HG02678 (cell line): ENCODE results near the gene MGME1.

Experiments used
- ATAC-seq: cut with Tn5 transposase; IDR thresholded peaks from one replicate; pipeline ENCODE4 v1.9.1; 2021; ENCODE audit warnings: mild to moderate bottlenecking, moderate library complexity; ENCODE audit not compliant: unreplicated experiment

Gene MGME1

DNA sequence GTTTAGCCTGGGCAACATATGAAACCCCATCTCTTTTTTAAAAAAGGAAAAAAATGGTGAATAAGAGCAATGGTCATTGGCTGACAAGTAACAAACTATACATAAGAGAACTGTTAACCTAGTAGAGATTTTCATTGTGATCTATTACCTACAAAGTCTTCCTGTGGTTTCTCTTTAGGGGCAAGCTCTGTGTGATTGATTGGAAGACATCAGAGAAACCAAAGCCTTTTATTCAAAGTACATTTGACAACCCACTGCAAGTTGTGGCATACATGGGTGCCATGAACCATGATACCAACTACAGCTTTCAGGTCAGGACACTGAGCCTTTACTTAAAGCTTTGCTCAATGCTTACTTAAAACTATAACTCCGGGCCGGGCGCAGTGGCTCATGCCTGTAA is 19.2 kb downstream of the MGME1 start:
- ATAC-seq, result no peak

DNA sequence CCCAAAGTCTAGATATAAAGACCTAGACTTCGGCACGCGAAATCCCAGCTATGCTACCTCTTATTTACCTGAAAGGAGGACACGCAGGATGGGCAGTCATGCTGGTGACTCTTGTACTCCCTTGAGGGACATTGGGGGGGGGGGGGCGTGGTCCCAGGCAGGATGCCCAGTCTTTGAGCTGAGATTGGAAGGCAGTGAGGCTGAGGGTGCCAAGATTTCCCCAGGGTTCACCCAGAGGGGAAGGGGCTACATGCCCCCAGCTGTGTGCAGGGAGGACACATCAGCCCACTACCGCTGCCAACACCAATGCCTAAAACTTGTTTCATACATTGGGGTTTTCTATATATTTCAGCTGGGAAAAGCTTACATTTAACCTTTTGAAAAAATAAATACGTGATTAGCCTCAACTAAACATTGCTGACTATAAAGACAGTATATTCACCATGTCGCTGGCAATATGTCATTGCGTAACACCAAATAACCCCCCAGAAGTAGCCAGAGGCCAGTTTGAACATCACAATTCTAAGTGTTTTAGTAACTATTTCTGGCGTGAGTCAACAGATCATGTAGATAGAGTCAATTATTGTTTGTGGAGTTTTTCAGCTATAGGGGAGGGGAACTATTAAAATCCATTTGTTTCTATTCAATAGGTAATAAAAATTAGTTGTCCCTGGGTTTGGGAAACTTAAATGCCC is 21.6 kb downstream of the MGME1 start:
- no peak for ATAC-seq

DNA sequence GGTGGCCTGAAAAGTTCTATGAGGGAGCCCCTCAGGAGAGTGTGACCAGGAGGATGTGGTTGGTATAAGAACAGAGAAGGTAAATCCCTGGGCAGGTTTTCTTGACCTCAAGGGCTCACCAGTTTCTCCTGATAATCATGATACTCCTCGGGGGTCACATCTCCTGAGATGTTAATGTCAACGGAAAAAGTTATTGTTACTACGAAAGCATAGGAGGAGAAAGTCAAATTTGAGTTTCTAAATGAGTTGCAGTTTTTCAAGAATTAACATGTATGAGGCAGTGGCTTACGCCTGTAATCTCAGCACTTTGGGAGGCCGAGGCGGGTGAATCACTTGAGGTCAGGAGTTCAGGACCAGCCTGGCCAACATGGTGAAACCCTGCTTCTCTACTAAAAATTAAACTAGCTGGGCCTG is 23.4 kb downstream of the MGME1 start:
- ATAC-seq, result peak; percentile 62

DNA sequence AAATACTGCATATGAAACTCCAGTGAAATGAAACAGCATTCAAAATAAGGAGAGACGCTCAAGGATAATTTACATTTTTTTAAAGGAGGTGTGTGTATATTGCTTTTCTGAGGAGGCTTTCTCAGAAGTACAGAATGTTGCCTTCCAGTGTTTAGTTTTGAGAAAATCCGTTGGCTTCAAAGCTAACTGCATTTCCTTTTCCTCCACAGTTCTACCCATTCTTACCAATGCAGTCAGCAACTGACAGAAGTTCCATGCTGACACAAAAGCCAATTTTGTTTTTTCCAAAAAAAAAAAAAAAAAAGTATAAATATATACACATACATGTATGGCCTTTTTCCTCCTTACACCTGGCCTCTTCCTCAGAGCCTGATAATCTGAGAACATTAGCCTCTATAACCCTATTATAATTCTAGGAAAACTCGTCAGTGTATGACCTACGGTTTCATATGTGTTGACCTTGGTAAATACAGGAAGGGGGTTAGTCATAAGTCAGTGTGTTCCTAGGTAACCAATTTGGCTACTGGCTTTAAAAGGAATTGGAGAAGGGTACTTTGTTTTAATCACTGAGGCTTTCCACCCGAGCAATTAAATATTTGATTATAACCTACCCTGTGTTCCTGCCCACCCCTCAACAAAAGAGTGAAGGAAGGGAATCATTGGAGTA is 24.2 kb downstream of the MGME1 start:
- ATAC-seq, result no peak

DNA sequence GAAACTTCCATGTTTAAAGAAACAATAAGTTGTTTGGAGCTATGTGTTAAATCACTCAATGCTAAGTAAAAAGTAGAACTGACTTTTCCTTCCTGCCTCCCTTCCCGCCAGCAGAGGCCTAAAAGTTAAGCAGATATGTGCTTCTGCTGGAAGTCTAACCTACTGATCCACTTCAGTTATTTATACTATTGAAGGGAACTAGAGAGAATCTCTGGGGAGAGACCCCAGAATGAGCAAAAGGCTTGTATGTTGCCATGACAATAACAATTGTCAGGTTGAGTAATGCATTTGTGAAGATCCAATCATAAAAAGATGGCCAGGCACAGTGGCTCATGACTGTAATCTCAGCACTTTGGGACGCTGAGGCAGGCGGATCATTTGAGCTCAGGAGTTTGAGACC is 24.7 kb downstream of the MGME1 start:
- ATAC-seq, result no peak

DNA sequence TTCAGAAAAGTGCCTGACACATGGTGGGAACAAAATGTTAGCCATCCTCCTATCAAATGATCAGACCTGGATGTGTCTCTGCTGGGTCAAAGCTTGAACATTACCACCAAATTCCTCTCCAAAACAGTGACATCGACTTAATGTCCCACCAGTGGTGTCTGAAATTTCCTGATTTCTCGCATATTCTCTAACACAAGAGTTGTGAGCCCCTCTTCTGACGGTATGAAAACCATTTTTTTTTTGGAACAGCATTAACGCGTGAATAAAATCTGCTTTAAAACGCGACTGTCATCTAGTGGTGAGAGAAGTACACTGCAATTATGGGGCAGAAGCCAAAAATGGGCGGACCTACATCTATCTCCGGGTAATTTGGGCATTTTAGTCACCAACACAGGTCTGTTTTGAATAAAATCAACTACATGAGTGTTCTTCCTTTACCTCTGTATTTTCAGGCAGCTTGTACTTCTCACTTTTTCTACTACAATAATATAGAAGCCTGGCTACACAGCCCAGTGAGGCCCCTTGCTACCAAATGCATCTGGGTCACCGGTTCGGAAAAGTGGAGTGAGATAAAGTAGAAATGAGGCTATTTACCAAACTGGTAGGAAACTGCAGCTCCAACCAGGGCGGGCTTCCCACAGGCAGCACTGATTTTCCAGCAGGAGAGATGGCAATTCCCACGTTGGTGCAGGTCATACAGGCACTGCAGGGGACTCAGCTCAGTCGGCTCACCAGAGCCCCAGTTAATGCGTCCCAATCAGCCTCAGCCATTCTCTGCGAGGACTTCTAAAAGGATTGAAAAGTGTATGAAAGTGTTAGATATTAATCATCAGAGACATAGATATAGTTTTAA is 27.4 kb downstream of the MGME1 start:
- no peak for ATAC-seq

DNA sequence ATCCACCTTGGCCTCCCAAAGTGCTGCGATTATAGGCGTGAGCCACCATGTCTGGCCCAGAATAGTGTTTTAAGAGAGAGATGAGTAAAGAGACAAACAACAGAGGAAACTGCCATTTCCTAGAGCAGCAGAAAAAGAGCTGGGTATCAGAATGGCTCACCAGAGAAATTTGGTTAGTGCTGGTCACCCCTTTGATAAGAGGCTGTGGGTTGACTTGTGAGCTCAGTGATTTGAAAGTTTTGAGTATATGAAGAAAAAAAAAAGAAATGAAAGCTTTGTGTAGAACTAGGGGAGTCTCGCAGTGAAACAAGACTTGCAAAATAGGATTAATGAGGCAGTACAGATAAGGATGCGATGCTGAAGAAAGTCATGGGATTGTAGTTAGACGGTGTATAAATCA is 29.6 kb downstream of the MGME1 start:
- no peak for ATAC-seq

DNA sequence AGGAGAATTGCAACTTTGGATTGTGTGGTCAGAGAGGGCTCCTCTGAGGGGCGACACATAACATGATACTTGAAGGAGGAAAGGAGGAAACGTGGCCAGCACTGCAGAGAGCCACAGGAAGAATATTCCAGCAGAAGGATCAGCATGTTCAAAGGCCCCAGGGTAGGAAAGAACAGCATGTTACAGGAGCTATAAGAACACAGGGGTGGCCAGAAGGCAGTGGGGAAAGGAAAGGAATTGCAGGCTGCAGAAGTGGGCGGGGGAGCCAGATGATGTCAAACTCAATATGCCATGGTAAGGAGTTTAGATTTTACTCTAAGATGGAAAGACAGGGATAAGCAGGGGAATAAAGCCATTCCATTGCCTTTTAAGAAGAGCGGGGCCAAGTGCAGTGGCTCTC is 30.7 kb downstream of the MGME1 start:
- no peak for ATAC-seq

DNA sequence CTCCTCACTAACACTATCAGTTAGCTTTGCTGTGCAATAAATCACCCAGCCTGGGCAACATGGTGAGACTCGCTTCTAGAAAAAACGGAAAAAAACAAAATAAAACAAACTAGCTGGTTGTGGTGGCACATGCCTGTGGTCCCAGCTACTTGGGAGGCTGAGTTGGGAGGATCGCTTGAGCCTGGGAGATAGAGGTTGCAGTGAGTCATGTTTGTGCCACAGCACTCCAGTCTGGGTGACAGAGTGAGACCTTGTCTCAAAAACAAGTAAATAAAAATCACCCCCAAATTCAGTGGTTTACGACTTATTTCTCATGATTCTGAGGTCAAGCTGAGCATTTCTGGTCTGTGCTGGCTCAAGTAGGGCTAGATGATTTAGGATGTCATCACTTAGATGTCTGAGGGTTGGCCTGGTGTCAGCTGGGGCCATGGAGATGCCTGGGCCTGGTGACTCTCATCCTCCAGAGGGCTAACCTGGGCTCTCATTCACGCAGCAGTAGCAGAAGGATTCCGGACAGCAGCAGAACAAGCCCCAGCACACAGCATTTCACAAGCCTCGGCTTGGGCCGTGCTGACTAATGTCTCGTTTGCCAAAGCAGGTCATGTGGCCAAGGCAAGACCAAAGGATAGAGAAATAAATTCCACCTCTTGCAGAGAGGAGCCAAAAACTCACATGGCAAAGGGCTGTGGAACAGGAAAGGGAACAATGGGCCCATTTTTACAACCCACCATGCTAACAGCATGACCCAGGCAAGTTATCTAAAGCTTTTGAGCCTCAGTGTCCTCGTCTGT is 32.5 kb downstream of the MGME1 start:
- no peak for ATAC-seq

DNA sequence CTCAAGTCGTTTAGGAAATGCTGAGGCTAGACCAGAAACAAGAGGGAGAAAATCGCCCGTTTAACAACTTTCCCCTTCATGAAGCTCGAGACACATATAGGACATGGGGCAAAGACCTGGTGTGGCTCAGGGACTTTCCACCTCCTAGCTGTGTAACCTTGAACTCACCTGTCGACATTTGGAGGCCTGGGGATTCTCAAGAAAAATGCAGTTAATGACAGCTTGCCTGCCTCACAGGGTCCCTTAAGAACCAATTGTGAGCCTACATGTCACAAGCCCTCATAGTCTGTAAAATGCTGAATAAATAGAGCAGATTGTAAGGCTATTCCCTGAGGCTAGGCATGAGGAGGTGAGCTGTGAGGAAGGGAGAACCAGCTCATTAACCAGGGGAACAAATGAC is 35.1 kb downstream of the MGME1 start:
- ATAC-seq, result peak; percentile 35

DNA sequence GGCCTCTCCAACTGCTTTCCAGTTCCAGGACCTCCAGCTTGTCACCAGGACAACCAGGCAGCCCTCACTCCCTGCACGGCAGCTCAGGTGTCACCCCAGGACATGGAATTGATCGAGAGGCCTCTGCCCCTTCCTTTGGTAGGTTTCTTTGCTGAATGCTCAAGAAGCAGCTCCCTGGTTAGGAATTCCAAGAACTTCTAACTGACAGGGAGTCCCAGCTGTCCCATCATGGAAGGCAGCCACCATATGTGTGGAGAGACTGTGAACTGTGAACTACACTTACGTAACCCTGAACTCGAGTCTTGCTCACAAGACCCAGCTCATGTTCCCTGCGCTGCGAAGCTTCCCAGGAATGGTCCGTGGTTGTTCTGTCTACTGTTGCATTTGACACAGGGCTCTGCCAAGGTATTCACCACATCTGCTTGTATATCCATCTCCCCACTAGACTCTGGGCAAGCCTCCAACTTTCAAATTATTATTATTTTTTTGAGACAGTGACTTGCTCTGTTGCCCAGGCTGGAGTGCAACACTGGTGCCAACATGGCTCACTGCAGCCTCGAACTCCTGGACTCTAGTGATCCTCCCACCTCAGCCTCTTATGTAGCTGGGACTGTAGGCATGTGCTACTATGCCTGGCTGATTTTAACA is 35.7 kb downstream of the MGME1 start:
- no peak for ATAC-seq

DNA sequence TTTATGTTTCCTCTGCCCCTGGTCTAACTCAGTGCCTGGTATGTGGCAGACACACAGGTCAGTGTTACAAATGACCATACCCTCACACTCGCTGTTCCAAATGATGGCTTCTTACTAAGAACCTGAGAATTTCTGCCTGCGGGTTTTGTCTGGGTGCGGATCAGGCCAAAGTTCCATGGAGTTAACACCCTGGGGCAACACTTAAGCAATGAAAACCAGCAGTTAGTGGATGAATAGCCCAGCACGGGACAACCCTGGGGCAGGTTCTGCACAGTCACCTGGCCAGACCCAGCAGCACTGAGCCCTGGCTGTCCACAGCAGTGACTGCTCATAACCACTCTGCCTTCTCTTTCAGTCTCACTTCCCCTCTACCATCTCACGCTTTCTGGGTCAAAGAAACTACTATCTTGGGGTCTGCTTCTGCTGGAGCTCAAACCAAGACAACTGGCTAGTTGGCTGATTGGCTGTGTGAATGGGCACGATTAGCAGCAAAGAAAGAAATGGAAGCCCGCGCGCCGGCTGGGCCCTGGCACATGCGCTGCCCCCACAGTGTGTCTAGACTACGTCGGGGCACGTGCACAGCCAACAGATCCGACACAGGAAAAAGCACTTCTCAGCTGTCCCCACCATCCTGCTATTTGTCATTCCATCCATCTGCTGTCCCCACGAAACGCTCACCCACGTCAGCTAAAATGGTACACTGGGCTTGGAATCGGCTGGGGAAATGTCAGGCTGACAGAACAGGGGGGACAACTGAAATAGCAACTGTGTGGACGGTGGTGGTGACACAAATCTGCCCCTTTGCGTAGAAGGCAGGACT is 36.6 kb downstream of the MGME1 start:
- ATAC-seq, result peak; percentile 96

DNA sequence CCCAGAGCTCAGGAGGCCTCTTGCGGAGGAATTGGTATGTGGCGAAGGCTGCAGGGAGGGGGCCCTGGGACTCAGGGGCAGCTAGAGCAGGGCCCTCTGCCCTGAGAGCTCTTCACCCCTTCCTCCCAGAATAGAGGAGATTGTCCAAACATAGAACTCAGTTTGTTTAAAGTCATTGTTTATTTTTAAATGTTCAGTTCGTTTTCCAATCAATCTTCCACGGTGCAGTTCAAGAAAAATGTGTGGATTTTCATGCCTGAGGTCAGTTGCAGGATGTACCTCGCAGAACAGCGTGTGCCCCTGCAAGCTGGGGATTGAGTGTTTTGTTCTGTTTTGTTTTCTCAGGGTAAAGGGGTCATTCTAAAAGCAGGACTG is 37.2 kb downstream of the MGME1 start:
- ATAC-seq, result no peak

DNA sequence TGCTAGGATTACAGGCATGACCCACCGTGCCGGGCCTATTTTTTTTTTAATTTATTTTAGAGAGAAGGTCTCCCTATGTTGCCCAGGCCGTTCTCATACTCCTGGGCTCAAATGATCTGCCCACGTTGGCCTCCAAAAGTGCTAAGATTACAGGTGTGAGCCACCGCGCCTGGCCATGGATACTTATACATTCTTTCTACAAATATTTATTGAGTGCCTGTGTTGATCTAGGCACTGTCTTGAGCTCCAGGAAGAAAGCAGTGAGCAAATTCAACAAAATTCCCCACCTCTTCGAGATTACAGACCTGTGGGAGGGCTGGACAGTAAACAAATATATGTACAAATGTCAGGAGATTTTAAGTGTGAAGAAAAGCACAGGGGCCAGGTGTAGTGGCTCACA is 37.9 kb downstream of the MGME1 start:
- ATAC-seq, result no peak

DNA sequence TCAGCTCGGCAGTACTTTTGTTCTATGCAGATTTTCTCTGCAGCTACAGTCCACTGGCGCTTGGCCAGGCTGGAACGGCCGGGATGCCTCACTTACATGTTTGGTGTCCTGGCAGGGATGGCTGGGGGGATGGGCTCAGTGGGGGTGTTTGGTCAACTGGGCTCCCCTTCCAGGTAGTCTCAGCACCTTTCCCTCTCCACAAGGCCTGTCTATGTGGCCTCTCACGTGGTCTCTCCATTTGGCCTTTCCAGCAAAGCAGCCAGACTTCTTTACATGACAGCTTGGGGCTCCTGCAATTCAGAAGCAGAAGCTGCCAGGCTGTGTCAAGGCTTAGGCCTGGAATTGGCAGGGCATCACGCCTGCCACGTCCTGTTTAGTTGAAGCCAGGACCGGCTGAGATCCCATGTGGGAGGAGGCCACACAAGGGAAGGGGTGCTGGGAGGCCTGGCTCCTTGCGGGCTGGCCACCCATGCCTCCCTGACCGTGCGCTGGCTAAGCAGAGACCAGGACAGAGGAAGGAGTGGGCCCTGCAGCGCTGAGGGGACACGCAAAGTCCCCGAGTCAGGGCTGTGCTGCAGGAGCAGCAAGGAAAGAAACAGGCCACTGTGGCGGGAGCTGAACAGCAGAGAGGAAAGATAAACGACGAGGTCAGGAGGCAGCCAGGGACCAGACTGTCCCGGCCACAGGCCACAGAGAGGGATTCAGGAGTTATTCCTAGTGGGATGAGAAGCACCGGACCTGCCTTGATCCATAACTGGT is 38.9 kb downstream of the MGME1 start:
- ATAC-seq, result no peak

DNA sequence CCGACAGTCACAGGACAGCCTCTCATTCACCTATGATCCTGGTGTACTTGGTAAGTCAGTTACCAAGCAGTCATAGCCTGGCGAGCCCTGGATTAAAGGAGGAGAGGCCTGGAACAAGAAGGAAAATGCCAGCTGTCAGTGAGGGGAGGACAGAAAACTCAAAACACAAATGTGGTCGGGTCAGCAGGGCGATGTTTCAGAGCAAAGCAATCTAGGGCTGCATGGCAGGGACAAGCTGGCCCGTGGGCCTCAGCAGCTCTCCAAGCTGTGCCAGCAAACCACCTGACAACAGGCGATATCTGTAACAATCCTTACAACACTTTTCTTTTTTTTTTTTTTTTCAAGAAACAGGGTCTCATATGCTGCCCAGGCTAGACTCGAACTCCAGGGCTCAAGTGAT is 40.3 kb downstream of the MGME1 start:
- ATAC-seq, result no peak

DNA sequence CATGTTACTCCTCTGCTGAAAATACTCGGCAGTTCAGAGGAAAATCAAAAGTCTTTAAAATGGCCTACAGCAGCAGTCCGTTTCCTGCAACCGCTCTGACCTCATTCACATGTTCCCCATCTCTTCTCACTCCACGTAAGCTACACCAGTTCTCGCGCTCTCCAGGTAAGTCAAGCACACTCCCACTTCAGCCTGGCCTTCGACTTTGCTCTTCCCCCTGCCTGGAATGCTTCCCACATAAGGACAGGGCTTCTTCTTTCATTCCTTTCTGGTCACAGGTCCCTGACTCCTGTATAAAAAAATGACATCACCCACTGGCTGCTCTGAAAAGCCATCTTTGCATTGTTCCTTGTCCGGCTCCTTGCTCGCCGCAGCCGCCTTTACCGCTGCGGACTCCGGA is 42.7 kb downstream of the MGME1 start:
- ATAC-seq, result no peak

DNA sequence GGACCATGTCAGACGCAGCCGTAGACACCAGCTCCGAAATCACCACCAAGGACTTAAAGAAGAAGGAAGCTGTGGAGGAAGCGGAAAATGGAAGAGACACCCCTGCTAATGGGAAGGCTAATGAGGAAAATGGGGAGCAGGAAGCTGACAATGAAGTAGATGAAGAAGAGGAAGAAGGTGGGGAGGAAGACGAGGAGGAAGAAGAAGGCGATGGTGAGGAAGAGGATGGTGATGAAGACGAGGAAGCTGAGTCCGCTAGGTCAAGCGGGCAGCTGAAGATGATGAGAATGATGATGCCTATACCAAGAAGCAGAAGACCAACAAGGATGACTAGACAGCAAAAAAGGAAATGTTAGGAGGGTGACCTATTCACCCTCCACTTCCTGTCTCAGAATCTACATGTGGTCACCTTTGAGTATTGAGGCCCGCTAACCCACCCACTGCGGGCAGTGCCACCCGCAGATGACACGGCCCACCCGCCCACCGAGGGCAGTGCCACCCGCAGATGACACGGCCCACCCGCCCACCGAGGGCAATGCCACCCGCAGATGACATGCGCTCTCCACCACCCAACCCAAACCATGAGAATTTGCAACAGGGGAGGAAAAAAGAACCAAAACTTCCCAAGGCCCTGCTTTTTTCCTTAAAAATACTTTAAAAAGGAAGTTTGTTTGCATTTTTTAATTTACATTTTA is 43.3 kb downstream of the MGME1 start:
- no peak for ATAC-seq

DNA sequence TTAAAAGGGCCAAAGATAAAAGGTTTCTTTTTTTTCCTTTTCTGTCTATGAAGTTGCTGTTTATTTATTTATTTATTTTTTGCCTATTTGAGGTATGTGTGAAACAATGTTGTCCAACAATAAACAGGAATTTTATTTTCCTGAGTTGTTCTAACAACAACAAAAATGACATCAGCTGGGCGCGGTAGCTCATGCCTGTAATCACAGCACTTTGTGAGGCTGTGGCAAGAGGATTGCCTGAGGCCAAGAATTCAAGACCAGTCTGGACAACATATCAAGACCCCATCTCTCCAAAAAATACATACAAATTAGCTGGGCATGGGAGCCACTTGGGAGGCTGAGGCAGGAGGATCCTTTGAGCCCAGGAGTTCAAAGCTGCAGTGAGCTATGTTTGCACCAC is 44.1 kb downstream of the MGME1 start:
- no peak for ATAC-seq
